ENCODE measurements around the gene PSIP1.

DNA sequence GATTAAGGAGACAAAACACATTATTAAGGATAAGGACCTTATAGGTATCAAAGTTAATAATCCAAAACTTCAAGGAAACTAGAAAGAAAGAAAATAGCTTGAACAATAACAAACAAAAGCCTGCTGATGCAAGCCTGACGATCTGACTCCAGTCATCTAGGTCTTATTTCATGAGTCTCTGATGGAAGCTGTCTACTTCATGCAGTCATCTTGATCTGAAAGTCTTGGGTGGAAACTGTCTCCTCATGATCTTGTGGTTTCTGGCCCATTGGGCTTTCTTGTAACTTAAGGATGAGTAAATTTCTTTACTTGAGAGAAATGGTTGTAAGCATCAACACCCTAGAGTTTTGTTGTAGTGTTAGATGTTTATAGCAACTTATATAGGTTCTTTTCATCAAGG is 20.6 kb upstream of the PSIP1 start:
- TF ChIP-seq EGR1 (IDR thresholded peaks at IDR 0.05) (no peak), EP300 (IDR thresholded peaks at IDR 0.05; ENCODE audit: borderline replicate concordance) (no peak), YY1 (IDR thresholded peaks at IDR 0.05; ENCODE audit: low read depth) (no peak), CREB1 (IDR thresholded peaks at IDR 0.05; ENCODE audit: low read depth) (no peak)
